IMR-90 (cell line): ENCODE results near the gene TMC1. TPM values are rescaled to one million over a fixed set of nuclear protein-coding genes. Genes with fewer than 3 reads are reported as not detected.

Experiments
- ATAC-seq: fragments of 200-7000 bp; cut with Tn5 transposase; 2 replicates; pipeline ENCODE4 v1.9.1; 2020; ENCODE audit warnings: low read depth, mild to moderate bottlenecking, moderate library complexity
- BruUV-seq: library from RNA; stranded (reverse); fragments of 400-500 nt; replicated peaks from 2 replicates; lab custom pipeline; 2021; lab: Mats Ljungman, UMichigan
- CTCF ChIA-PET: fragments of 300-600 bp; formaldehyde crosslinking; extraction: SDS; loops from one replicate; lab custom pipeline; 2021; ENCODE audit warnings: antibody characterized with exemption; lab: Yijun Ruan, JAX
- POLR2A ChIA-PET: fragments of 300-600 bp; sonication (Branson Sonifier 250); formaldehyde crosslinking; loops from one replicate; lab custom pipeline; 2022; ENCODE audit warnings: antibody characterized with exemption; ENCODE audit not compliant: unreplicated experiment; lab: Charles Lee
- DNase-seq: peaks from one replicate; pipeline ENCODE4 v3.0.0; 2013
- H2AFZ ChIP-seq: replicated peaks from 2 replicates; pipeline ENCODE3; 2013; ENCODE audit warnings: low read length, mild to moderate bottlenecking; ENCODE audit not compliant: poor library complexity
- H2AK5ac ChIP-seq: 2 replicates; pipeline ENCODE4 v1.6.1; 2013; ENCODE audit warnings: low read depth, low read length, inconsistent platforms
- H2AK9ac ChIP-seq: replicated peaks from 2 replicates; pipeline ENCODE3; 2013; ENCODE audit warnings: mild to moderate bottlenecking, low read depth, low read length, moderate library complexity; ENCODE audit not compliant: poor library complexity
- H2BK120ac ChIP-seq: 2 replicates; pipeline ENCODE4 v1.6.1; 2013; ENCODE audit warnings: low read depth, low read length, inconsistent platforms
- H2BK15ac ChIP-seq: 3 replicates; pipeline ENCODE4 v1.6.1; 2013; ENCODE audit warnings: low read depth, low read length, inconsistent platforms
- H2BK20ac ChIP-seq: 2 replicates; pipeline ENCODE4 v1.6.1; 2013; ENCODE audit warnings: low read depth, mild to moderate bottlenecking, inconsistent platforms, low read length, moderate library complexity
- H2BK5ac ChIP-seq: 2 replicates; pipeline ENCODE4 v1.6.1; 2013; ENCODE audit warnings: mild to moderate bottlenecking, low read depth, low read length, inconsistent platforms; ENCODE audit not compliant: poor library complexity, severe bottlenecking
- H3K14ac ChIP-seq: replicated peaks from 2 replicates; pipeline ENCODE4 v1.6.1; 2013; ENCODE audit warnings: low read depth, low read length, inconsistent platforms
- H3K18ac ChIP-seq: 2 replicates; pipeline ENCODE4 v1.6.1; 2013; ENCODE audit warnings: low read depth, low read length, control low read depth
- H3K23ac ChIP-seq: 2 replicates; pipeline ENCODE4 v1.6.1; 2013; ENCODE audit warnings: low read depth, low read length, inconsistent platforms
- H3K27ac ChIP-seq: 2 replicates; pipeline ENCODE4 v1.5.1; 2013; ENCODE audit warnings: mild to moderate bottlenecking, control low read depth, low read length; ENCODE audit not compliant: insufficient read depth
- H3K27me3 ChIP-seq: 2 replicates; pipeline ENCODE4 v1.6.1; 2013; ENCODE audit warnings: low read length; ENCODE audit not compliant: control insufficient read depth, insufficient read depth
- H3K36me3 ChIP-seq: 2 replicates; pipeline ENCODE4 v1.6.1; 2013; ENCODE audit warnings: low read length, mixed read lengths; ENCODE audit not compliant: control insufficient read depth, insufficient read depth
- H3K4ac ChIP-seq: 2 replicates; pipeline ENCODE4 v1.6.1; 2013; ENCODE audit warnings: low read depth, low read length, inconsistent platforms
- H3K4me1 ChIP-seq: 2 replicates; pipeline ENCODE4 v1.6.1; 2013; ENCODE audit warnings: low read length, mixed read lengths; ENCODE audit not compliant: control insufficient read depth, insufficient read depth
- H3K4me2 ChIP-seq: 2 replicates; pipeline ENCODE4 v1.6.1; 2013; ENCODE audit warnings: low read depth, mild to moderate bottlenecking, control low read depth, low read length, moderate library complexity
- H3K4me3 ChIP-seq: 2 replicates; pipeline ENCODE4 v1.5.1; 2013; ENCODE audit warnings: low read depth, mild to moderate bottlenecking, control low read depth, low read length, moderate library complexity; ENCODE audit not compliant: insufficient read depth
- H3K56ac ChIP-seq: 2 replicates; pipeline ENCODE4 v1.6.1; 2013; ENCODE audit warnings: low read length, inconsistent platforms; ENCODE audit not compliant: insufficient read depth; ENCODE audit errors: extremely low read depth
- H3K79me1 ChIP-seq, 2 experiments: 2 replicates each; pipeline ENCODE4 v1.6.1; 2013; ENCODE audit warnings: low read length in 2 of 2, inconsistent platforms in 1 of 2, low read depth in 1 of 2
- H3K9ac ChIP-seq: 2 replicates; pipeline ENCODE4 v1.6.1; 2013; ENCODE audit warnings: low read depth, low read length, control low read depth
- H3K9me1 ChIP-seq: 2 replicates; pipeline ENCODE4 v1.6.1; 2013; ENCODE audit warnings: low read length, inconsistent platforms; ENCODE audit not compliant: insufficient read depth
- H3K9me3 ChIP-seq: 2 replicates; pipeline ENCODE4 v1.6.1; 2013; ENCODE audit warnings: low read length; ENCODE audit not compliant: control insufficient read depth, insufficient read depth
- H4K20me1 ChIP-seq: 2 replicates; pipeline ENCODE4 v1.6.1; 2013; ENCODE audit warnings: low read length, inconsistent platforms; ENCODE audit not compliant: insufficient read depth
- H4K5ac ChIP-seq: 2 replicates; pipeline ENCODE4 v1.6.1; 2013; ENCODE audit warnings: mild to moderate bottlenecking, low read depth, low read length, control low read depth
- H4K8ac ChIP-seq, 2 experiments: 2 replicates each; pipeline ENCODE4 v1.6.1; 2013; ENCODE audit warnings: low read depth in 2 of 2, low read length in 2 of 2, control low read depth in 1 of 2, inconsistent platforms in 1 of 2
- H4K91ac ChIP-seq: 2 replicates; pipeline ENCODE4 v1.6.1; 2013; ENCODE audit warnings: low read depth, low read length, inconsistent platforms; ENCODE audit not compliant: insufficient read depth
- BHLHE40 ChIP-seq: fragments of 150-350 bp; IDR thresholded peaks from 2 replicates; pipeline ENCODE4 v1.6.1; 2016; ENCODE audit warnings: mild to moderate bottlenecking, low read depth, low read length
- CEBPB ChIP-seq: IDR thresholded peaks from 2 replicates; pipeline ENCODE4 v1.6.1; 2012; ENCODE audit warnings: low read depth, low read length, improper control_type of control experiment
- FOS ChIP-seq: fragments of 150-350 bp; IDR thresholded peaks from 2 replicates; pipeline ENCODE4 v1.6.1; 2016; ENCODE audit warnings: low read depth, low read length
- MAFK ChIP-seq: IDR thresholded peaks from 2 replicates; pipeline ENCODE4 v1.6.1; 2012; ENCODE audit warnings: low read depth, low read length, improper control_type of control experiment
- MAZ ChIP-seq: IDR thresholded peaks from 2 replicates; pipeline ENCODE4 v1.6.1; 2012; ENCODE audit warnings: low read depth, mild to moderate bottlenecking, low read length, improper control_type of control experiment, moderate library complexity, borderline replicate concordance
- MXI1 ChIP-seq: IDR thresholded peaks from 2 replicates; pipeline ENCODE4 v1.6.1; 2012; ENCODE audit warnings: low read depth, mild to moderate bottlenecking, low read length, moderate library complexity, borderline replicate concordance
- NFE2L2 ChIP-seq: fragments of 150-350 bp; IDR thresholded peaks from 2 replicates; pipeline ENCODE4 v1.6.1; 2016; ENCODE audit warnings: low read depth, mild to moderate bottlenecking, low read length
- POLR2A ChIP-seq: IDR thresholded peaks from 2 replicates; pipeline ENCODE4 v1.6.1; 2012; ENCODE audit warnings: mild to moderate bottlenecking, low read depth, low read length
- RCOR1 ChIP-seq: IDR thresholded peaks from 2 replicates; pipeline ENCODE4 v1.6.1; 2012; ENCODE audit warnings: mild to moderate bottlenecking, low read length, improper control_type of control experiment; ENCODE audit not compliant: insufficient replicate concordance
- RFX5 ChIP-seq: IDR thresholded peaks from 2 replicates; pipeline ENCODE4 v1.8.0; 2012; ENCODE audit warnings: low read depth, mild to moderate bottlenecking, low read length, moderate library complexity
- SMC3 ChIP-seq: fragments of 150-350 bp; IDR thresholded peaks from 2 replicates; pipeline ENCODE4 v1.6.1; 2016; ENCODE audit warnings: low read depth, mild to moderate bottlenecking, antibody characterized with exemption, low read length, moderate library complexity
- WGBS, 2 experiments: methylation state at CpG; one replicate each; pipeline versions ENCODE4 v1.1.5 to v1.1.7; 2013; ENCODE audit warnings: missing lambda C conversion rate in 2 of 2; ENCODE audit not compliant: insufficient read length in 1 of 2; ENCODE audit errors: extremely low coverage in 2 of 2; 5-methylcytosine and 5-hydroxymethylcytosine counted together
- dilution Hi-C: fragments of 300-500 bp; cut with HindIII; formaldehyde crosslinking; loops from one replicate; pipeline ENCODE4 v1.14.3; 2018; ENCODE audit warnings: low sequenced_read_pairs; ENCODE audit not compliant: unreplicated experiment
- in situ Hi-C: fragments of 300-500 bp; cut with MboI; formaldehyde crosslinking; loops from 3 replicates; pipeline ENCODE4 v1.14.3; 2019; ENCODE audit warnings: low sequenced_read_pairs, inconsistent platforms, mixed read lengths
- intact Hi-C: fragments of 100-400 bp; cut with micrococcal nuclease; formaldehyde crosslinking; loops from 2 replicates; pipeline ENCODE4 v1.10.0; 2022
- polyA plus RNA-seq, 3 experiments: library from polyadenylated mRNA; depleted of rRNA; stranded (reverse); fragments of >200 nt; gene quantifications; 2 replicates each; pipeline ENCODE4 v1.2.3, GENCODE V29; 2012; ENCODE audit warnings: low replicate concordance in 1 of 3
- total RNA-seq: library from RNA; depleted of rRNA; stranded (reverse); fragments of >200 nt; gene quantifications from 2 replicates; pipeline ENCODE4 v1.2.3, GENCODE V29; 2012
- TF ChIP-seq, protein P1 (sequence below): fragments of 150-350 bp; IDR thresholded peaks from 2 replicates; pipeline ENCODE4 v1.6.1; 2017; ENCODE audit warnings: mild to moderate bottlenecking, antibody characterized with exemption, low read length, low read depth
- TF ChIP-seq, protein P2 (sequence below): conservative IDR thresholded peaks from 2 replicates; pipeline ENCODE4 v1.5.1; 2012; ENCODE audit warnings: mild to moderate bottlenecking, low read depth, low read length, improper control_type of control experiment

TMC1 gene
- total and polyA plus RNA-seq, 2 of the 4 experiments (the other 2 are of a cell fraction), result not detected

DNA sequence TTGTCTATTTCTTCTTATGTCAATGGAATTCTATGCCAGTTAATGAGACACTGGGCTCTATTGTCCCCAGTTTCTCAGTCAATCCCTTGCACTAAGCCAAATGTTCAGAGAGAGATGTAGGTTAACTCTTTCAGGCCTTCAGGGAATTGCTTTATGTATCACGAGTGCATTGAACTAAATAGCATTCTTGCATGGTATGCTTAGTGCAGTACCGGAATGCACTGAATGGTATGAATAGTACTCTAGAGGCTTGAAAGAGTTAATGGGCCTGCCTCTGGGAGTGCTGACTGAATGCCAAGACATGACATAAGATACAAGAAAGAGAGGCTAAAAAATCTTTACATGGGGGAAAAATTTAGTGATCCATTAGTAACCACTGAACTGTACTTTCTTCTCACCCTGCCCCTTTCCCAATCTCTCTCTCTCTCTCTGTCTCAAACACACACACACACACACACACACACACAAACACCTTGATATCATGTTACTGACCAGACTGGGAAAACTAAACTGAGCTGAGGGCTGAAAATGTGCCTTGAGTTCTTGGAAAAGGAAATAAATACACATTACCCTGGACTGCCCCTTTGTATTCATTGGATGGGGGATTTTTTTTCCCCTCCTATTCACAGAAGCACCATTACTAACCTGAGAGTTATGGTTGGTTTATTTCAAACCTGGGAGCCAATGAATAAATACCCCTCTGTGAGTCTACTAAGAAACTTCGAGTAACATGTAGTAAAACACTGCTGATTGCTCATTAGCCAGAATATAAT lies 35.4 kb upstream of the TMC1 start (continued):
- TF ChIP-seq, protein P1, sequence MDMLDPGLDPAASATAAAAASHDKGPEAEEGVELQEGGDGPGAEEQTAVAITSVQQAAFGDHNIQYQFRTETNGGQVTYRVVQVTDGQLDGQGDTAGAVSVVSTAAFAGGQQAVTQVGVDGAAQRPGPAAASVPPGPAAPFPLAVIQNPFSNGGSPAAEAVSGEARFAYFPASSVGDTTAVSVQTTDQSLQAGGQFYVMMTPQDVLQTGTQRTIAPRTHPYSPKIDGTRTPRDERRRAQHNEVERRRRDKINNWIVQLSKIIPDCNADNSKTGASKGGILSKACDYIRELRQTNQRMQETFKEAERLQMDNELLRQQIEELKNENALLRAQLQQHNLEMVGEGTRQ, result no peak

DNA sequence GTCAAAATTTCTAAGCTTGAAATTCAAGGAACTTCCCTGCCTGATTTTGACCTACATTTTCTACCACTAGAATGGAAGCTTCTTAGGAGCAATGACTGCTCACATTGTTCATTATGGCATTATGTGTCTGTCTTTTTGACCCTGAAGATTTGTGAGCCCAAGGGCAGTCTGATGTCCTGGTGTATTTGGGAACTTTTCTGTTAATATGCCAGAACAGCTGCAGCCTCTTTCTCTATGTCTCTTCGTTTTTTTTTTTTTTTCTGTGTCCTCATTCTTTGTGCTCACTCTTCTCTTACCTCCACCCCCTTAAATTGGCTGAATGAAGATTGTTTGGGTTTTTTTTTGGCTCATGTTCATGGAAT lies 34.8 kb upstream of the TMC1 start:
- Histone ChIP-seq H3K9me3 (no peaks in the 10 kb centered on the region), H2AK9ac (no peak overlapping the region), H3K36me3 (no peaks in the 10 kb centered on the region), H3K4me1 (peaks cover 8% of the 10 kb centered on the region), H3K79me1 (no peaks in the 10 kb centered on the region), H3K4me2 (no peak overlapping the region), H2BK120ac (no peak overlapping the region), H2BK20ac (no peak overlapping the region), H3K4me3 (no peak overlapping the region), H2AFZ (no peak overlapping the region), H4K5ac (no peak overlapping the region), H2BK5ac (no peak overlapping the region), H3K23ac (peak overlapping the region; percentile 8; the same call in 1 of the 2 replicates), H3K14ac (no peak overlapping the region), H4K91ac (no peak overlapping the region), H3K27ac (no peak overlapping the region), H3K56ac (no peak overlapping the region), H2AK5ac (no peak overlapping the region), H3K18ac (no peak overlapping the region), H2BK15ac (no peak overlapping the region; the same call in 2 of the 3 replicates), H4K8ac (no peak overlapping the region), H3K9ac (no peak overlapping the region), H4K20me1 (no peaks in the 10 kb centered on the region), H3K27me3 (no peaks in the 10 kb centered on the region), H3K9me1 (peaks cover 2% of the 10 kb centered on the region; the same call in 1 of the 2 replicates), H3K4ac (no peak overlapping the region; the same call in 1 of the 2 replicates)
- DNase-seq, result no peak
- dilution Hi-C loops, result no loop called here
- intact Hi-C loops, result loop anchor here (10.0 kb wide), 1 partner anchor 182 kb away; no protein-coding TSS in a partner anchor
- ChIA-PET CTCF (no interaction called here), POLR2A (interaction anchor here (0.6 kb wide), 2 partner anchors 62 to 559 kb away, joined by 6 to 12 read pairs; no protein-coding TSS in a partner anchor)
- BruUV-seq, result no TSS peak
- WGBS, 2 experiments, result no CpG with 5 or more reads among the region's 1 CpG
- in situ Hi-C loops, result no loop called here
- ATAC-seq, result no peak
- TF ChIP-seq RFX5 (no peak), MAZ (no peak), FOS (no peak), BHLHE40 (no peak), MXI1 (no peak), MAFK (no peak), CEBPB (no peak), NFE2L2 (no peak), SMC3 (no peak), RCOR1 (no peak), POLR2A (no peak)
- TF ChIP-seq, protein P1, result no peak
- TF ChIP-seq, protein P2, sequence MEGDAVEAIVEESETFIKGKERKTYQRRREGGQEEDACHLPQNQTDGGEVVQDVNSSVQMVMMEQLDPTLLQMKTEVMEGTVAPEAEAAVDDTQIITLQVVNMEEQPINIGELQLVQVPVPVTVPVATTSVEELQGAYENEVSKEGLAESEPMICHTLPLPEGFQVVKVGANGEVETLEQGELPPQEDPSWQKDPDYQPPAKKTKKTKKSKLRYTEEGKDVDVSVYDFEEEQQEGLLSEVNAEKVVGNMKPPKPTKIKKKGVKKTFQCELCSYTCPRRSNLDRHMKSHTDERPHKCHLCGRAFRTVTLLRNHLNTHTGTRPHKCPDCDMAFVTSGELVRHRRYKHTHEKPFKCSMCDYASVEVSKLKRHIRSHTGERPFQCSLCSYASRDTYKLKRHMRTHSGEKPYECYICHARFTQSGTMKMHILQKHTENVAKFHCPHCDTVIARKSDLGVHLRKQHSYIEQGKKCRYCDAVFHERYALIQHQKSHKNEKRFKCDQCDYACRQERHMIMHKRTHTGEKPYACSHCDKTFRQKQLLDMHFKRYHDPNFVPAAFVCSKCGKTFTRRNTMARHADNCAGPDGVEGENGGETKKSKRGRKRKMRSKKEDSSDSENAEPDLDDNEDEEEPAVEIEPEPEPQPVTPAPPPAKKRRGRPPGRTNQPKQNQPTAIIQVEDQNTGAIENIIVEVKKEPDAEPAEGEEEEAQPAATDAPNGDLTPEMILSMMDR, result no peak
